GM21737 (cell line): ENCODE data around the gene PTPRK.

ENCODE experiments used
- ATAC-seq: cut with Tn5 transposase; IDR thresholded peaks from one replicate; pipeline ENCODE4 v1.9.1; 2021; ENCODE audit warnings: mild to moderate bottlenecking, moderate library complexity; ENCODE audit not compliant: unreplicated experiment

The PTPRK gene

GRCh38 chr6:128156321-128157111 is 363.9 kb downstream of the PTPRK start:
- ATAC-seq = no peak

GRCh38 chr6:128155826-128156225 is 364.6 kb downstream of the PTPRK start:
- no peak for ATAC-seq

- ATAC-seq = no peak
Observed at GRCh38 chr6:128152551-128152950, 367.8 kb downstream of the PTPRK start.

- ATAC-seq = no peak
Observed at GRCh38 chr6:128150376-128150775, 370.0 kb downstream of the PTPRK start.

- no peak for ATAC-seq
Observed at GRCh38 chr6:128149796-128150195, 370.6 kb downstream of the PTPRK start.

- ATAC-seq = no peak
Observed at GRCh38 chr6:128144320-128144719, 376.1 kb downstream of the PTPRK start.

GRCh38 chr6:128141932-128142331 is 378.5 kb downstream of the PTPRK start:
- ATAC-seq = no peak

GRCh38 chr6:128139519-128139918 is 380.9 kb downstream of the PTPRK start:
- no peak for ATAC-seq

GRCh38 chr6:128138694-128139093 is 381.7 kb downstream of the PTPRK start:
- no peak for ATAC-seq

GRCh38 chr6:128135325-128135724 is 385.1 kb downstream of the PTPRK start:
- no peak for ATAC-seq

- ATAC-seq = no peak
Observed at GRCh38 chr6:128131566-128131965, 388.8 kb downstream of the PTPRK start.

- ATAC-seq = no peak
Observed at GRCh38 chr6:128131036-128131435, 389.4 kb downstream of the PTPRK start.

GRCh38 chr6:128129679-128130078 is 390.7 kb downstream of the PTPRK start:
- no peak for ATAC-seq

GRCh38 chr6:128127650-128128049 is 392.7 kb downstream of the PTPRK start:
- no peak for ATAC-seq

- no peak for ATAC-seq
Observed at GRCh38 chr6:128124713-128125112, 395.7 kb downstream of the PTPRK start.

GRCh38 chr6:128121610-128122009 is 398.8 kb downstream of the PTPRK start:
- no peak for ATAC-seq

GRCh38 chr6:128121190-128121589 is 399.2 kb downstream of the PTPRK start:
- ATAC-seq = no peak

- ATAC-seq = no peak
Observed at GRCh38 chr6:128118401-128118800, 402.0 kb downstream of the PTPRK start.

GRCh38 chr6:128117916-128118315 is 402.5 kb downstream of the PTPRK start:
- no peak for ATAC-seq

- no peak for ATAC-seq
Observed at GRCh38 chr6:128114164-128114563, 406.2 kb downstream of the PTPRK start.

- ATAC-seq = no peak
Observed at GRCh38 chr6:128112494-128112893, 407.9 kb downstream of the PTPRK start.

GRCh38 chr6:128111096-128111495 is 409.3 kb downstream of the PTPRK start:
- ATAC-seq = no peak

GRCh38 chr6:128107682-128108081 is 412.7 kb downstream of the PTPRK start:
- no peak for ATAC-seq
